Naive thymus-derived CD4-positive, alpha-beta T cell (primary cell): ENCODE measurements around the gene PLEKHA5. TPM values are rescaled to one million over a fixed set of nuclear protein-coding genes. Genes with fewer than 3 reads are reported as not detected.
"Not testable (repeated sequence)": the region's sequence is repeated elsewhere in the genome, so short reads cannot be mapped to it uniquely, and the experiment has no call there.

Experiments used
- ATAC-seq: fragments of 150-1000 bp; cut with Tn5 transposase; 2 replicates; pipeline ENCODE4 v1.10.0; 2021; ENCODE audit warnings: mild to moderate bottlenecking, moderate library complexity
- CTCF ChIA-PET: fragments of 350-600 bp; sonication (Branson Sonifier 250); formaldehyde crosslinking; loops from one replicate; lab custom pipeline; 2021; ENCODE audit warnings: antibody characterized with exemption; lab: Charles Lee
- POLR2A ChIA-PET: fragments of 350-600 bp; sonication (Branson Sonifier 250); formaldehyde crosslinking; loops from one replicate; lab custom pipeline; 2021; ENCODE audit warnings: antibody characterized with exemption, inconsistent platforms; lab: Charles Lee
- DNase-seq, 9 donors: peaks; one replicate each; pipeline versions ENCODE4 v3.0.0 to v3.0.0-alpha.2; 2020 to 2022; ENCODE audit warnings: mixed read lengths in 1 of 9
- H3K27ac ChIP-seq: one replicate; pipeline ENCODE4 v1.7.0; 2013; ENCODE audit warnings: mild to moderate bottlenecking, low read depth, low read length, moderate library complexity
- H3K27me3 ChIP-seq, 2 donors: one replicate each; pipeline ENCODE4 v1.7.0; 2013; ENCODE audit warnings: low read length in 2 of 2, mild to moderate bottlenecking in 2 of 2, moderate library complexity in 2 of 2; ENCODE audit not compliant: control insufficient read depth in 2 of 2, insufficient read depth in 2 of 2
- H3K36me3 ChIP-seq, 3 experiments: 1 replicate in 2 of 3; 2 replicates in 1 of 3; pipeline ENCODE4 v1.7.0; 2013; ENCODE audit warnings: low read length in 3 of 3, mild to moderate bottlenecking in 3 of 3, moderate library complexity in 1 of 3; ENCODE audit not compliant: insufficient read depth in 3 of 3, control insufficient read depth in 2 of 3
- H3K4me1 ChIP-seq, 2 donors: one replicate each; pipeline ENCODE4 v1.7.0; 2013; ENCODE audit warnings: low read length in 2 of 2, mild to moderate bottlenecking in 2 of 2, moderate library complexity in 1 of 2; ENCODE audit not compliant: control insufficient read depth in 2 of 2, insufficient read depth in 2 of 2
- H3K4me3 ChIP-seq: 2 replicates; pipeline ENCODE4 v1.7.0; 2013; ENCODE audit warnings: mild to moderate bottlenecking, low read length
- H3K9me3 ChIP-seq, 3 experiments: 1 replicate in 2 of 3; 2 replicates in 1 of 3; pipeline ENCODE4 v1.7.0; 2013; ENCODE audit warnings: low read length in 3 of 3; ENCODE audit not compliant: control insufficient read depth in 2 of 3
- H3K27ac Mint-ChIP-seq, 9 donors: one replicate each; pipeline ENCODE4 v1.8.0; 2020 to 2022; ENCODE audit warnings: mixed read lengths in 9 of 9, mild to moderate bottlenecking in 8 of 9, moderate library complexity in 5 of 9, inconsistent platforms in 2 of 9
- H3K27me3 Mint-ChIP-seq, 5 donors: one replicate each; pipeline ENCODE4 v1.8.0; 2021 to 2022; ENCODE audit warnings: mixed read lengths in 5 of 5, mild to moderate bottlenecking in 1 of 5
- H3K36me3 Mint-ChIP-seq, 5 donors: one replicate each; pipeline ENCODE4 v1.8.0; 2020 to 2022; ENCODE audit warnings: mixed read lengths in 5 of 5, mild to moderate bottlenecking in 3 of 5, inconsistent platforms in 1 of 5
- H3K4me1 Mint-ChIP-seq, 7 donors: one replicate each; pipeline ENCODE4 v1.8.0; 2020 to 2022; ENCODE audit warnings: mixed read lengths in 7 of 7, mild to moderate bottlenecking in 3 of 7, inconsistent platforms in 1 of 7
- H3K4me3 Mint-ChIP-seq, 10 donors: one replicate each; pipeline ENCODE4 v1.8.0; 2020 to 2022; ENCODE audit warnings: mild to moderate bottlenecking in 10 of 10, mixed read lengths in 10 of 10, moderate library complexity in 6 of 10, inconsistent platforms in 2 of 10
- H3K9me3 Mint-ChIP-seq, 11 donors: one replicate each; pipeline ENCODE4 v1.8.0; 2020 to 2022; ENCODE audit warnings: mixed read lengths in 11 of 11, mild to moderate bottlenecking in 4 of 11, inconsistent platforms in 1 of 11, moderate library complexity in 1 of 11
- intact Hi-C, 2 donors: fragments of 100-400 bp; cut with micrococcal nuclease; formaldehyde crosslinking; loops; one replicate each; pipeline ENCODE4 v1.15.1; 2023
- polyA plus RNA-seq, 2 donors: library from polyadenylated mRNA; unstranded; fragments of 300-500 nt; fragmentation: Illumina TruSeq; gene quantifications; one replicate each; pipeline ENCODE4 v1.2.3, GENCODE V29; 2021
- total RNA-seq, 6 experiments: library from RNA in 5 of 6; stranded (reverse) in 5 of 6; gene quantifications; 1 replicate in 5 of 6; 2 replicates in 1 of 6; pipeline ENCODE4 v1.2.3 and lab custom pipeline; 2021 to 2026

PLEKHA5 gene
- total and polyA plus RNA-seq, 7 experiments from 2014 or later = 0.32 to 5.3 (median 1.3) TPM

DNA sequence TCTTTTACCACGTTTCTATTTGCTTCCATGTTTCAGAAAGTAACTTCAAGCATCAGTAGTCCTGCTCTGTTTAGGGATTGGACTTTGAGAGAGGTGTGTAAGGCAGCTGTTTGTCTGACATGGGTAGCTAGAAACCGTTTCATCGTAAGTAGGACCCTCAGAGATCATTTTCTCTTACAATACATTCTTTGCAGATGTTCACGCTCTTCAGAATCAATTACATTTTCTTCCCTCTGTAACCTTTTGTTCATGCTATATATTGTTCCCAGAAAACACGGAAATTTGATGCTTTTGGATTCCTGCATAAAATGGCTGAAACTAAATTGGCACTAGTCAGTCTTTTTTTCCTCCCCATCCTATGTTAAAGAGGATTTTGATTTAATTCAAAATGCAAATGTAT, 247.2 kb downstream of the PLEKHA5 start:
- Mint-ChIP-seq H3K4me3 (no peak overlapping the region), H3K4me1 (peaks cover 0 to 4% (median 0%) of the 10 kb centered on the region in 7 donors), H3K9me3 (no peaks in the 10 kb centered on the region), H3K27ac (no peak overlapping the region), H3K27me3 (no peaks in the 10 kb centered on the region), H3K36me3 (peaks cover 0 to 1% (median 0%) of the 10 kb centered on the region in 5 donors)
- POLR2A ChIA-PET = no interaction called here
- Histone ChIP-seq H3K9me3 (no peaks in the 10 kb centered on the region), H3K27me3 (no peaks in the 10 kb centered on the region), H3K4me3 (no peak overlapping the region), H3K4me1 (no peaks in the 10 kb centered on the region), H3K36me3 (no peaks in the 10 kb centered on the region), H3K27ac (no peak overlapping the region)
- CTCF ChIA-PET = no interaction called here
- ATAC-seq (no peak), DNase-seq (no peak)
- intact Hi-C loops = no loop called here

DNA sequence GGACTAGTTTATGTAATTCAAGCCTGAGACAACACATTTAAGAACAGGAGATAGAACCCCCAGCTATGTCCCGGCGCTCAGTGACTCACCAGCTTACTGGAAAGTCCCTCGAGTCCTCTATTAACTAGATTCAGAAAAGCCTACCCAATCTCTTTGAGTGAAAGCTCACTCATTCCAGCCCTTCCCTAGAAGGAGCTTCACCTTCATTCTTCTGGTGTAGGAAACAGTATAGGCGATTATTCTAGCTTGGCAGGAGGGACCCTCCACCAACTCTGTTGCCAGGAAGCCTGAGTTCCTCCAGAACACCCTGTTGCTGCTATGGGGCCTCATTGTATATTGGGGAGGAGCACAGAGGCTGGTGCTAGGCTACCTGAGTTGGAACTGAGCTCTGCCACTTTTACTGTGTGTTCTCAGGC, 252.6 kb downstream of the PLEKHA5 start:
- DNase-seq (peak in 1 of 9 donors; percentile 41), ATAC-seq (peak; percentile 16)
- no peaks in the 10 kb centered on the region for H3K9me3 ChIP-seq
- H3K27me3 ChIP-seq = no peaks in the 10 kb centered on the region
- Mint-ChIP-seq H3K4me1 (peaks cover 0 to 10% (median 0%) of the 10 kb centered on the region in 7 donors), H3K4me3 (no peak overlapping the region), H3K9me3 (no peaks in the 10 kb centered on the region), H3K27ac (peak overlapping the region in 1 of 9 donors; percentile 29), H3K36me3 (peaks cover 0 to 1% (median 0%) of the 10 kb centered on the region in 5 donors), H3K27me3 (no peaks in the 10 kb centered on the region)
- POLR2A ChIA-PET = no interaction called here
- no peaks in the 10 kb centered on the region for H3K36me3 ChIP-seq
- CTCF ChIA-PET = no interaction called here
- no peak overlapping the region for H3K4me3 ChIP-seq
- intact Hi-C loops = no loop called here
- no peak overlapping the region for H3K27ac ChIP-seq
- H3K4me1 ChIP-seq = no peaks in the 10 kb centered on the region

DNA sequence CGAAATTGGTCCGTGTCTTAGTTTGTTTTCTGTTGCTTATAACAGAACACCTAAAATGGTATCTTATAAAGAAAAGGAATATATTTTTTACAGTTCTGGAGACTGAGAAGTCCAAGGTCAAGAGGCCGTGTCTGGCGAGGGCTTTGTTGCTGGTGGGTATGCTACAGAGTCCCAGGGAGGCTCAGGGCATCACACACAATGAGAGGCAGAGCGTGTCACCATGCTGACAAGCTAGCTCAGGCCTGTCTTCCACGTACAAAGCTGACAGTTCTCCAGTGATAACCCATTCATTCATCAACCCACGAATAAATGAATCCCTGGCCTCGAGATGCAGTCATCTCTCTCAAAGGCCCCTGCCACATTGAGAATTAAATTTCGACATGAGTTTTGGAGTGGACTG, 253.0 kb downstream of the PLEKHA5 start:
- H3K4me3 Mint-ChIP-seq = no peak overlapping the region
- peaks cover 0 to 10% (median 0%) of the 10 kb centered on the region in 7 donors for H3K4me1 Mint-ChIP-seq

DNA sequence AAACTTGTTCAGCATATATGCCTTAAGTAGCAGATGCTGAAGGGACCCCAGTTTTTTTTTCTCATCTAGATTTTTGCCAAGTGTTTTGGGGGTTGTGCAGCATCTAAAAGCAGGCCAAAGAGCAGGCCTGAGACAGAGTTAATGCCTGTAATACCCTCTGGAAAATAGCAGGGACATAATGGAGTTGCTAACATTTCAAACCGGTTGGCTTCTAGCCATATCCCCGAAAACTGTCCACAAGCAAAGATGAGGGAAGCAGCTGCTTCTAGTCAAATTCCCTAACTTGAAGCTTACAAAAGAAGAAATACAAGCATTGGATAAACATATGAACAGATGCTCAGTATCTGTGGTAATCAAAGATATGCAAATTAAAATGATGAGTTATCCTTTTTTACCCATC, 257.6 kb downstream of the PLEKHA5 start:
- CTCF ChIA-PET = no interaction called here
- H3K4me1 Mint-ChIP-seq = peaks cover 0 to 3% (median 0%) of the 10 kb centered on the region in 7 donors

More for the DNA sequence above, 253.0 kb downstream of the PLEKHA5 start:
- DNase-seq (no peak), ATAC-seq (no peak)
- intact Hi-C loops = no loop called here
- Histone ChIP-seq H3K36me3 (no peaks in the 10 kb centered on the region), H3K4me1 (no peaks in the 10 kb centered on the region), H3K27ac (no peak overlapping the region), H3K27me3 (no peaks in the 10 kb centered on the region), H3K4me3 (no peak overlapping the region), H3K9me3 (no peaks in the 10 kb centered on the region)
- POLR2A ChIA-PET = no interaction called here
- CTCF ChIA-PET = no interaction called here
- Mint-ChIP-seq H3K9me3 (no peaks in the 10 kb centered on the region), H3K27me3 (no peaks in the 10 kb centered on the region), H3K36me3 (peaks cover 0 to 1% (median 0%) of the 10 kb centered on the region in 5 donors), H3K27ac (peak overlapping the region in 1 of 9 donors; percentile 29)

DNA sequence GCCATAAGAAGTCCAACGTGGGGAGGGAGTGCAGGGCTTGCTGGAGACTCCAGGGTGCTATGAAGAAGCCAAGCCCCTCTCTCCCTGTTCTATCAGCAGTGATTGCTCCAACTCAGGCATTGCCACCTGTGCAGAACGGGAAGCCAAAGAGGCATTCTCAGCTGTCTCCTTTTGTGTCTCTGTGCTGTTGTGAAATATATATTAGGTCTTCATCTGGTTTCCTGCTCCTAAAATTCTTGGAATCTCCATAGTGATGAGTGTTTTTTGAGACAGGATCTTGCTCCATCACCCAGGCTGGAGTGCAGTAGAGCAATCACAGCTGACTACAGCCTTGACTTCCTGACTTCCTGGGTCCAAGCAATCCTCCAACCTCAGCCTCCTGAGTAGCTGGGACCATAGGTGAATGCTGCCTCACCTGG, 258.6 kb downstream of the PLEKHA5 start:
- peaks cover 0 to 3% (median 0%) of the 10 kb centered on the region in 11 donors for H3K9me3 Mint-ChIP-seq
- intact Hi-C loops = no loop called here
- no peaks in the 10 kb centered on the region for H3K4me1 Mint-ChIP-seq
- H3K27me3 ChIP-seq = no peaks in the 10 kb centered on the region
- no peak for ATAC-seq
- H3K4me3 ChIP-seq = no peak overlapping the region
- H3K4me3 Mint-ChIP-seq = no peak overlapping the region
- no peak overlapping the region for H3K27ac ChIP-seq
- H3K9me3 ChIP-seq = no peaks in the 10 kb centered on the region
- CTCF ChIA-PET = no interaction called here
- no peak for DNase-seq
- no peaks in the 10 kb centered on the region for H3K36me3 Mint-ChIP-seq
- H3K27me3 Mint-ChIP-seq = no peaks in the 10 kb centered on the region
- H3K4me1 ChIP-seq = no peaks in the 10 kb centered on the region
- no peaks in the 10 kb centered on the region for H3K36me3 ChIP-seq
- H3K27ac Mint-ChIP-seq = no peak overlapping the region
- POLR2A ChIA-PET = no interaction called here

More for the DNA sequence above, 257.6 kb downstream of the PLEKHA5 start:
- Mint-ChIP-seq H3K27ac (no peak overlapping the region), H3K27me3 (no peaks in the 10 kb centered on the region), H3K9me3 (peaks cover 0 to 3% (median 0%) of the 10 kb centered on the region in 11 donors), H3K36me3 (no peaks in the 10 kb centered on the region), H3K4me3 (no peak overlapping the region)
- ATAC-seq (no peak), DNase-seq (no peak)
- Histone ChIP-seq H3K4me3 (no peak overlapping the region), H3K9me3 (no peaks in the 10 kb centered on the region), H3K27me3 (no peaks in the 10 kb centered on the region), H3K36me3 (no peaks in the 10 kb centered on the region), H3K4me1 (no peaks in the 10 kb centered on the region), H3K27ac (no peak overlapping the region)
- POLR2A ChIA-PET = no interaction called here
- intact Hi-C loops = no loop called here

DNA sequence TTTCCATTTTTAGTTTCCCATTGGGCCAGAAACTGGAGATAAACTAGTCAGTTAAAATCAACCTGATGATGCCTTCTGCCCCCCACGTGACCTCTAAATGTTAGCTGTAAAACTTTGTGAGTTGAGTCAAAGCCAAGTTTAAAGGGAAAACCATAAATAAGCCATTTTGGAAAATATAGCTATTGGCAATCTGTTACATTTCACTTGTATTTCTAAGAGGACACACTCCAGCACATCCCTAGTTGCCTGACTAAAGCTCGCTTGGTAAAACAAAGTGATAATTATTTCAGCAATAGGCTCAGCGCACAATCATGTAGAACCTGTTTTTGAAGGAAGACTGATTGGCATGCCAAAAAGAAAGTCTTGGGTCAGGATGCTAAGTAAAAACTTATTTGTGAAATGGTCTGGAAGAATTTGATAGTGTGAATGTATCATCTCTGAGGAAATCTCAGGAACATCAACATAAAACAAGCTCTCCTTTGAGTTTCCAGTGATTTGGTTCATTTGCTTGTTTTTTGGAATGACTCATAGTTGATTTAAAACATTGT, 260.6 kb downstream of the PLEKHA5 start:
- Mint-ChIP-seq H3K4me1 (peaks cover 0 to 4% (median 0%) of the 10 kb centered on the region in 7 donors), H3K27me3 (no peaks in the 10 kb centered on the region), H3K9me3 (peaks cover 0 to 3% (median 0%) of the 10 kb centered on the region in 11 donors), H3K27ac (no peak overlapping the region), H3K36me3 (no peaks in the 10 kb centered on the region), H3K4me3 (no peak overlapping the region)
- intact Hi-C loops = loop anchor here in 1 of 2 donors (10.0 kb wide), 1 partner anchor 55 kb away; no protein-coding TSS in a partner anchor
- no peak for ATAC-seq
- H3K27me3 ChIP-seq = no peaks in the 10 kb centered on the region
- ChIA-PET CTCF (no interaction called here), POLR2A (no interaction called here)
- no peaks in the 10 kb centered on the region for H3K4me1 ChIP-seq
- H3K27ac ChIP-seq = no peak overlapping the region
- H3K9me3 ChIP-seq = no peaks in the 10 kb centered on the region
- no peak for DNase-seq
- no peak overlapping the region for H3K4me3 ChIP-seq
- no peaks in the 10 kb centered on the region for H3K36me3 ChIP-seq

DNA sequence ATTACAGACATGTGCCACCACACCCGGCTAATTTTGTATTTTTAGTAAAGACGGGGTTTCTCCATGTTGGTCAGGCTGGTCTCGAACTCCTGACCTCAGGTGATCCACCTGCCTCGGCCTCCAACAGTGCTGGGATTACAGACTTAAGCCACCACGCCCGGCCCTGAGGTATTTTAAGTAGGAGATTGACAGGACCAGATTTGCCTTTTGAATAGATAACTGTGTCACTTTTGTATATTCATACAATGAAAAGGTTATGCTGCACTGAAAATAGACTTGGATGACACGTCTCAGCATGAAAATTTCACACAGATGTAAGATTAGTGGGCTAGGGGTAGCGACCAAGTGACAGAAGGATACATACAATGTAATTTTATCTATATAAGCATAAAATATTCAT, 263.1 kb downstream of the PLEKHA5 start:
- H3K36me3 ChIP-seq, POLR2A ChIA-PET, H3K27ac Mint-ChIP-seq, H3K4me1 ChIP-seq, ATAC-seq, H3K36me3 Mint-ChIP-seq, H3K9me3 ChIP-seq, H3K27ac ChIP-seq, CTCF ChIA-PET, DNase-seq, H3K4me3 ChIP-seq, H3K4me3 Mint-ChIP-seq, H3K9me3 Mint-ChIP-seq, H3K4me1 Mint-ChIP-seq, H3K27me3 ChIP-seq, H3K27me3 Mint-ChIP-seq: not testable (repeated sequence)
- intact Hi-C loops = loop anchor here in 1 of 2 donors (10.0 kb wide), 1 partner anchor 52 kb away; no protein-coding TSS in a partner anchor
